GM03348 (cell line): ENCODE results near the gene TEX38.
"Not testable (repeated sequence)": the region's sequence is repeated elsewhere in the genome, so short reads cannot be mapped to it uniquely, and the experiment has no call there.

Experiments used
- DNase-seq: peaks from one replicate; pipeline ENCODE4 v3.0.0; 2012; ENCODE audit warnings: low spot score

The TEX38 gene

DNA sequence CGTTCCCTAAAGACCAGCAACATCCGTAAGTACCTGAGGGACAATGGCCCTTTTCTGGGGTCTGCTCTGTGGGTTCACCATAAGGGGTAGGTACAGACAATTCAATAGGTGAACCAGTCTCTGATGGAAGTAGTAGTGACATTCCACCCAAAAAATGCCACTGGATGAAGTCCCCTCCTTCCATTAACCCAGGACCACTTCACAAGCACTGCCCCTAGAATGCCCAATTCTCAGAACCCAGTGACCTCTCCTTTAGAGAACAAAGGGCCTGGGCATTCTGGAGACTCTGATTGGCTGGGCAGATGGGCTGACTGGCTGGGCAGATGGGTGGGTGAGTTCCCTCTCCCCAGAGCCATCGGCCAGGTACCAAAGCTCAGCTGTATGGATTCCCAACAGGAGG lies at the start of gene TEX38:
TSS of gene TEX38 (plus strand) at position 301 of the 400 bp plus-strand sequence. CDS start at position 382, 81 bp downstream.
- no peak for DNase-seq

DNA sequence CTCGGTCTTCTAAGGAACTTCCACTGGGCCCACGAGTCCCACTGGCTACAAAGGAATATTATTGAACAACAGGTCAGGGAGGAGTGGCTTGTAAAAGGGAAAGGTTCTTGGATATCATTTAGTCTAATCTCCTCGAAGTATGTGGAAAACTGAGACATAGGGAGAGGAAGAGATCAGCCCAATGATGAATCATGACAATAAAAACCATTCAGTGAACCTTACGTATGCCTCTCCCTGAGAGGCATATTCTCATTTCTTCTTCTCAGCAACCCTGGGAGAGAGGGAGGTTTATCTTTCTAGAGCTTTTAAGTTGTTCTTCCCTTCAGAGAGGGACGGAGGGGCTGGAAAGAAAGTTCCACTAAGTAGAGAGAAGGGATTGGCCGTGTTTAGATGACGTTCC lies 49.7 kb upstream of the TEX38 start:
- no peak for DNase-seq

DNA sequence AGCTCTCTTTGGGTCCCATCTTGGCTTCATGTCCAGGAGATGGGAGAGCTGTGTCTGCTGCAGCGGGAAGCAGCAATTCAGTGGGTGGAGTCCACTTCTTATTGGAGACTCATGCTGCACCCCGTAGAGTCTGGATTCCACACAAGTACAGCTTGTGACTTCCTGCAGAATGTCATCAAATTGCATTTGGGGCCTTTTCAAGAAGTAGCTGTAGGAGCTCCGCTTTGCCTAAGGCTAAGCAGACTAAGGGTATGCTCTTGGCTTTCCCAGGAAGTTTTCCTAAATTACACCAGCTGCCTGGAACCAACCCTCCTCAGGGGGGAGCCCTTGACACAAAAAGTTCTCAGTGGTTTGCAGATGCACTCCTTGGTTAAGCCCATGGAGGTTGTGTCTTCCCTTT lies 49.3 kb upstream of the TEX38 start:
- peak; percentile 63 for DNase-seq

DNA sequence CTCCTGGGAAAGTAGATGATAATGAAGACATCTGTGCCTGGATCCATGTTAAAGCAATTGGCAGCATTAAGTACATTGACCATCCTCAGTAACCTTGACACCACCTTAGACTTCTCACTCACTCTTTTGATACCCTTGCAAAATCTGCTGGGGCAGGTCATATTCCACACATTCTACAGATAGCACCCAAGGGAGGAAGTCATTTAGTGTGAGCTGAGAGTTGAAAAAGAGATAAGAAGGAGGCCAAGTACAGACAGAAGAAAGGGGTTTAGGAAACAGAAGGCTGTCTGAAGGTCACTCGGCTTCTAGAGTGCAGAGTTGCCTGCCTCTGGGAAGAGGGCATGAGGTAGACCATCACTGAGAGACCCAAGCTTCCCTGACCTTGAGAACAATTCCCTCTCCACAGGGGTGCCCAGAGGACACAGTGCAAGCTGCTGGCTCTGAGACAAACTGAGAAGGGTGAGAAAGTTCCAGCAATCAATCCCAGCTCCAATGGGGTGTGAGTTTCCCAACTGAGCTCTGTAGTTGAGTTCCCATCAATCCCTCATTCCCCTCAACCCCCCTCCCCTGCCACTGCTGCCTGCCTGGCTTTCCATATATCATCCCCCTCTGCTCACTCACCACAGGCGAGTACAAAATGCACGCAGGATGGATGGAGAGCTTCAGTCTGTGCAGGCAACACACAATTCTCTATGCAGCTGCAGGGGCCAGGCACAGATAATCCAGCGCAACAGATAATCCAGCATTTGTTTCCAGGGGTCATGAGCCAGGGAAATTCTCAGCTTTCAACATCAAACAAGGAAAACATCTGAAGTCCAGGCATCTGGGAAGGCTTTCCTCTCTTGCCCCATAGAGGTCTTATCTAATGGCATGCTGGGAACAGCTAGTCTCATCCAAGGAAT lies 47.7 kb upstream of the TEX38 start:
- no peak for DNase-seq

DNA sequence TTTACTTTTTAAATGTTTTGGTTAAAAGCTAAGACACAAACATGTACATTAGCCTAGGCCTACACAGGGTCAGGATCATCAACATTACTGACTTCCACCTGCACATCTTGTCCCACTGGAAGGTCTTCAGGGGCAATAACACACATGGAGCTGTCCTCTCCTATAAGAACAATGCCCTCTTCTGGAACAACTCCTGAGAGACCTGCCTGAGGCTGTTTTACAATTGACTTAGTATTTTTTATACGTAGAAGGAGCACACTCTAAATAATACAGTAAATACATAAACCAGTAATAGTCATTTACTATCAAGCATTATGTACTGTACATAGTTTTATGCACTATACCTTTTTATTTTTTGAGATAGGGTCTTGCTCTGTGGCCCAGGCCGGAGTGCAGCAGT lies 40.9 kb upstream of the TEX38 start:
- no peak for DNase-seq

DNA sequence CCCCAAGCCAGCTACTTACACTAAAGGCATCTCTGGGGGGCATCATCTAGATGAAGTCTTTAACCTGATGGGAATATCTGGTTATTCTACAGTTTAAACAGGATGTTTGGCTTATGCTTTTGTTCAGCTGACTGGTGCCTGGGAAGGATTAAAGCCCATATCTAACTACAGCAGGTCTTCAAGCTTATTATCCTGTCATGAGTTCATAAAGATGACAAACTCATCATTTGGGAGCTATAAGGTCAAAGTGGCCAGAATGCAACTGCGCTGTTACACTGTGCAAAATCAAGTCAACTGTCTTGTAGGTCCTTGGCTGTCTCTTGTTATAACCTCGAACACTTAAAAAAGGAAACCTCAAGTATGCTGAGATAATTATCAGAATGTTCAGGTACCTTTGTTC lies 36.4 kb upstream of the TEX38 start:
- DNase-seq: no peak

DNA sequence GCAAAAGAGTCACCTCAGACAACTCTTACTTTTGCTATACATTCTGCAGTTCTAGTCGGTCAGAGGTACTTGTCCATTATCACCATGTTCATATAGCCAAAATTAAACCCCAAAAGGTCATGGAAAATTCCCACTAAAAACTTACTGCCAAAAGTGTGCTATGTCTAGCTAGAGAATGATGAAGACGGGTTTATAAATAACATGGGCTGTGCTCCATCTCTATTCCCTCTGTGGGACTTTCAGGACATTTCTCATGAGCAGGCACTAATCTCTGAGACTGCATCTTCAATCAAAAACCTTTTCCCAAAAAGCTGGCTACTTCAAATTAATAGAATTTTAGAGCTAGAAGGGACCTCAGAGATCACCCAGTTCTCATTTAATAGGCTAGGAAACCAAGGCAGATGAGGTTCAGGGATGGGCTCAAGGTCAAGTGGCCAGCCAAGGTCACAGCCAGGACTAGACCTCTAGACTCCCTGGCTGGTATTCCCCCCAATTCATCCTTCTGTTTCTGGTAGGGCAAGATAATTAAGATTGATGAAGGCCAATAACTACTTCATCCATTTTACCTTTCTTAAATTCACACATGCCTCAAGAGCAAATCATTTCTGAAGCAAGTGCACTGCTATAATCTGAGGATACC lies 34.1 kb upstream of the TEX38 start:
- DNase-seq: no peak

DNA sequence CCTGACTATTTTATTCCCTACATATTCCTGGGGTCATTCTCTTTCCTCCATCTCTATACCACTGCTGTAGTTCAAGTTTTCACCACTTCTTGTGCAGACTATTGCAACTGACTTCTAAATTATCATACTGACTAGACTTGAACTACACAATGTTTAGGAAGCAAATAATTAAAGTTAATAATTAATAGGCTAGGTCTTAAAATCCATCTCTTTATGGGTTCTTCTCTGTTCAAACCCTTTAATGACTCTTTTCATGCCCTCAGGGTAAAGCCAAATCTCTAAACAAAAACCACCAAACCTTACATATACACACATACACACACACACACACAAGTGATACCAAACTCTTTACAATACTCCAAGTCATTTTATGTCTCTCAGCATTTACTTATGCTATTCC lies 32.7 kb upstream of the TEX38 start:
- DNase-seq: no peak

DNA sequence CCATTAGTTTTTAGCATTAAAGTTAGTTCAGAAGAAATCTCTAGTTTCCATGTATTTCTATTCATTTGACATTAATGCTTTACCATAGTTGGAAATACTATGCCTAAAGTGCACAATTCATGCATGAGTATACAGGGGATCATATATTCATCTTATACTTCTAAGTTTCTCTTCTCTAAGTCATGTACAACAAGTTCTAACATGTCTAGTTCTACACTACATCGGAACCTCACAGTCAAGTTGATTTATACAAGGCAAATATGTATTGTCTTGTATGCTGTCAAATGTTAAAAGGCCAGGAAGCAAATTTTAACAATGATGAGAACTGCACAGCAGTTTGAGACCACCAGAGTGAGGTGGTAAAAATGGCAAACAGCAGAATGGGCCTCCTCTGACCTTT lies 32.1 kb upstream of the TEX38 start:
- no peak for DNase-seq

DNA sequence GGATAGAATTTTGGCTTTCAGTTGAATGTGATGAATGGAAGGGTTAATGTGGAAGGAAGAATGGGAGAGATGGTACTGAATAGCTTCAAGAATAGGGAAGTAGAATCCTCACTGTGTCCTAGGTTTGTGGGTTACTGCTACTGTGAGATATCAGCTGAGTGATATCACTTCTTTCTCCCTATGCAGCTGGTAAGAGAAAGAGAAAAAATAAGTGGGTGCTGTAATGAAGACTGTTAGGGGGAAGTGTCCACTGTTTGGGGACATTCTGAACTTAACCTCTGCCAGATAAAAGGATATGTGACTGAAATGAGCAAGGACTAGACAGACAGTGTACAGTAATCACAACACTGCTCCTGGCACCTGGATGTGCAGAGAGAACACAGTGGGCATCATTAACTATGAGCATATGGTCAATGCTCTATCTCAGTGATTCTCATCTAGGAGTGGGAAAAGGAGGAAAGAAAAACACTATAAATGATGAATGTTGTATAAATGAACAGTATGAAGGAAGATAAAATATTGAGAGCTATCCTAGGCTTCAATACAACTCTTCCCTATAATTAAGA lies 29.5 kb upstream of the TEX38 start:
- no peak for DNase-seq

DNA sequence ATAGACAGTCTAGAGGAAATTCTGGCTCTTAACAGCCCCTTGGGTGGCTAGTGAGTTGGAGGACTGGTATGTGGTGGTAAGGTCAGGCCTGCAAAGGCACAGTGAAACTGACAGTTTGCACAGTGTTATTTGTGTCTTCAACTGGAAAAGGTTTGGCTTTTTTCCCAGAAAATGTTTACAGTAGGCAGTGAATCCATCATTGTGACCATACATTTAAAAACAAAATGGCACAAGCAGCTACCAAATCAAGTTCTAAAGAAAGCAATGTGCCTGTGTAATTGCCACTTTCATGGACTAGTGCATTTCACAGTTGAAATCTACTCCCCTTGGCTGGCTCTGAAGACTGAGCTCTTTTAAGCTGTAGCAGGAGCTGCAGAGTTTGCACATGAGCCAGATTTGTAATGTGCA lies 28.3 kb upstream of the TEX38 start:
- peak; percentile 74 for DNase-seq

DNA sequence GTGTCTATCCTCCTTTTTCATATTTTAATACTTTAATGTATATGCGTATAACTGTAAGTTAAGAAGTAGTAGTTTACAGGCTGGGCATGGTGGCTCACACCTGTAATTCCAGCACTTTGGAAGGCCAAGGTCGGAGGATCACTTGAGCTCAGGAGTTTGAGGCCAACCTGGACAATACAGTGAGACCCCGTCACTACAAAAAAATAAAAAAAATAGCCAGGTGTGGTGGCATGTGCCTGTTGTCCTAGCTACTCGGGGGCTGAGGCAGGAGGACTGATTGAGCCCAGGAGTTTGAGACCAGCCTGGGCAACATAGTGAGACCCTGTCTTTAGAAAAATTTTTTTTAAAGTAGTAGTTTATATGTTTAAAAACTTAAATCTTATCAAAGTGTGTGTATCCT lies 25.8 kb upstream of the TEX38 start:
- DNase-seq: no peak

DNA sequence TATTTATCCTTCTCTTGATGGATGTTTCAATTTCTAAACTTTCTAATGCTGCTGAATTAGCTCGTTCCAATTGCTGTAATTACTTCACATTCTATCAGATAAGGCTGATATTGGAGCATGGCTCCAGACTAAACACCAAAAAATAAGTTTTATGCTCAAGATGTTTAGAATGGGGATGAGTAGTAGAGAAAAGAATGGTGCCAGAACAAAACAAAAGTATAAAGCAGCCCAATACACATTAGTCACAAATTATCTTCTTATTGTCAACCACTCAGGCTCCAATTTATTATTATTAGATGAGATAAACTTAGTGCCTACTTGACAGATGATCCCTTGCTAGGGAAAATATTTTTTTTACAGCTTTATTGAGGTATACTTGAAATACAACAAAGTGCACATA lies 25.3 kb upstream of the TEX38 start:
- DNase-seq: no peak

DNA sequence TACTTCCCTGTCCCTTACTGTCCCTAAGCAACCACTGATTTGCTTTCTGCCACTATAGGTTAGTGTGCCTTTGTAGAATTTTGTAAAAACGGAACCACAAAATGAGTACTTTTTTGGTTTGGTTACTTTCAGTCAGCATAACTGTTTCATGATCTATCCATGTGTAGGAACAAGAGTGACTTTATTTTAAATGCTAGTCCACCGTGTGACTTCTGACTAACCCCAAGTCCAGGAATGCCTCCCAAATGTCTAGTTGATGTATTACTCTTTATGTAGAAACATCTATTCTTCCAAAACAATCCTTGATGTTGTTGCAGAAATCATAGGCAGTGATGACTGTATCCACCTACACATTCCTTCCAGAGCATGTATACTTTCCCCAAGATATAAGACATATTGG lies 24.8 kb upstream of the TEX38 start:
- no peak for DNase-seq

DNA sequence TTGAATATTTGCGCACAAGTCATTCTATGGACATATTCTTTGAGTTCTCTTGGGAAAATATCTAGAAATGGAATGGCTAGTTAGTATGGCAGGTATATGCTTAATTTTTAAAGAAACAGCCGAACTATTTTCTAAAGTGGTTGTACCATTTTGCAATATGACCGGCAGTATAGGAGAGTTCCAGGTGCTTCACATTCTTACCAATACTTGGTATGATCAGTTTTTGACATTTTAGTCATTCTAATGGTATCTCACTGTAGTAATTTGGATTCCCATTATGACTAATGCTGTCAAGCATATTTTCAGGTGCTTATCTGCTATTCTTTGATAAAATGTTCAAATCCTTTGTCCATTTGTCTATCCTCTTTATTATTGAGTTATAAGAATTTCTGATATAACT lies 24.0 kb upstream of the TEX38 start:
- DNase-seq: no peak

DNA sequence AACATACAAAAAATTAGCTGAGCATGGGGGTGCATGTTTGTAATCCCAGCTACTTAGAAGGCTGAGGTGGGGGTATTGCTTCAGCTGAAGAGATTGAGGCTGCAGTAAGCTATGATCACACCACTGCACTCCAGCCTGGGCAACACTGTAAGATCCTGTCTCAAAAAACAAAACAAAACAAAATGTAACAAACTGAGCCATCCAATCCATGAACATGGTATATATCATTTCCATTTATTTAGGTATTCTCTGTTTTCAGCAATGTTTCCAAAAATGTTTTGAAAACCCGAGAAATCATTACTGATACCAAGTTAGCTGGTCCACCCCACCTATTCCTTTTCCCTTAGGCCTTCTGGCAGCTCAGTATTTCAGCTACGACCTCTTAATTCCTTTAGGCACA lies 21.9 kb upstream of the TEX38 start:
- DNase-seq: no peak

DNA sequence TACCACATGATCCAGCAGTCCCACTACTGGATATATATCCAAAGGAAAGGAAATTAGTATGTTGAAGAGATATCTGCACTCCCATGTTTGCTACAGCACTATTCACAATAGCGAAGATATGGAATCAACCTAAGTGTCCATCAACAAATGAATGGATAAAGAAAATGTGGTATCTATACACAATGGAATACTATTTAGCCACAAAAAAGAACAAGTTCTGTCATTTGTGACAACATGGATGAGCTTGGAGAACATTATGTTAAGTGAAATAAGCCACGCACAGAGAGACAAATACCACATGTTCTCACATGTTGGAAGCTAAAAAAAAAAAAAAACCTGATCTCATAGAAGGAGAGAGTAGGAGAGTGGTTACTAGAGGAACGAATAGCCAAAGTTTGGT lies 21.2 kb upstream of the TEX38 start:
- no peak for DNase-seq

DNA sequence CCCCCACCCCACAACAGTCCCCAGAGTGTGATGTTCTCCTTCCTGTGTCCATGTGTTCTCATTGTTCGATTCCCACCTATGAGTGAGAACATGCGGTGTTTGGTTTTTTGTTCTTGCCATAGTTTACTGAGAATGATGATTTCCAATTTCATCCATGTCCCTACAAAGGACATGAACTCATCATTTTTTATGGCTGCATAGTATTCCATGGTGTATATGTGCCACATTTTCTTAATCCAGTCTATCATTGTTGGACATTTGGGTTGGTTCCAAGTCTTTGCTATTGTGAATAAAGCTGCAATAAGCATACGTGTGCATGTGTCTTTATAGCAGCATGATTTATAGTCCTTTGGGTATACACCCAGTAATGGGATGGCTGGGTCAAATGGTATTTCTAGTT lies 20.5 kb upstream of the TEX38 start:
- DNase-seq: not testable (repeated sequence)

DNA sequence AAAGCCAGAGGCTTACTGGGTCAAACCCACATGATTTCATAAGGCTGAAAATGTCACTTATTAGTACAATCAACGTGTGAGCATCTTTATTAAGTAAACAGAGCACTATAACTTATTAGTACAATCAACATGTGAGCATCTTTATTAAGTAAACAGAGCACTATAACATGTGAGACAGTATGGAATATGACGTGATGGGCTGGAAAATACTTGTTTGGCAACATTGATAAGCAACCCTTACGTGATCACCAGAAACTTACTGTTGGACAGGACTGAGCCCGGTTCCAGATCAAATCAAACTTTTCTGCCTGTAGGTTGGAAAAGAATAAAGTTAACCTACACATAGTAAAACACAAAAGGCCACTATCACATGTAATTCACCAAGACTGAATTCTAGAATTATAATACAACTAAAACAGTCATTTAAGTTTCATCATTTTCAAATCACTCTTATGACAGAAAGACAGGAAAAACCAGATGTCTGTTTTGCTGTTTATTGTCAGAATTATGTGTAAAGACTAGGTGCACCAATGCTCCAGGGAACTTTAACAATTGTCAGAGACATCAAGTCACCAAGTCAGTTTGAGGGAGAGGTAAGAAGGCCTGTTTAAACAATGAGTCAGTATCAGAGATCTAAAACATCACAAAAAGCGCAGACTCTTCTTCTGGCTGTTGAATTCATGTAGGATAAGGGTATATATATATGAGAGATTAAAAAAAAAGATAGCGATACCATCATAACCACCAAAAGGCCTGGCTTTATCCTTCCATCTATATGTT lies 19.1 kb upstream of the TEX38 start:
- no peak for DNase-seq

DNA sequence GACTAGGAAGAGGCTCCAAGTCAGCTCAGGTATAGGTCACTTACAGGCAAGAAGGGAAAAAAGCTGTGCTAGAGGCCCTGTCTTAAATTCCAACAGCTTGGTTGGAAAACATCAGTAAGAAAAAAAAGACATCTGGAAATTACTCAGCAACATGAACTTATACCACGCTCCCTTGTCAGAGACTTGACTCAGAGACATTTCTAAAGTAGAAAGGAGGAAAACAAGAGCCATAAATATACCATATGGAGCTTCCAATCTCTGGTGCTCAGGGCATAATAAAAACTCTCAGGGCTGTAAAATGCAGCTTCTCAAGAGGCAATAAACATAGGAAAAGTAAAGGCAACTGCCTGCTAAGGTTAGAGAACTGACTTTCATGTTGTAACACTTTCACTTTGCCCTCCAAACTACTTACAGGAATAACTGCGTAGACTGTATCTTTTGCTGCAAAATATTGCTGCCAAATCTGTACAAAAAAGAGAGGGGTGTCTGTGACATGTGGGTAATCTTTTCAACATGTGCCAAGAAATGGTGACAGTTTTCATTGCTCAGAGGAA lies 18.2 kb upstream of the TEX38 start:
- DNase-seq: no peak

DNA sequence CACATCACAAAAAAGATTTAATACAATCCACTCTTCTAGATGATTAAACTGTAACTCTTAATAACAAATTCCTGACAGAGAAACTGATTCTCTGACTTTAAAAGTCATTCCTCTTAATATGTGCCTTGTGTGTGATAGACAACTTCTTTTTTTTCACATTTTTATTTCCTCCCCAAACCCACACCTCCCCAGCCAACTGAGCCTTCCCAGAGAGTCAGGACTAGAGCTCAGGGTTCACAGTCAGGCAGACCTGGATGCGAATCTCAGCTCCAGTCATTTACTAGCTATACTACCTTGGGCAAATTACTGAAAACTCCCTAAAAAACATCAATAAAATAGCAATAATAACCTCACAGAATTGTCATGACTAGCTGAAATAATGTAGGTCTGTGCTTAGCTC lies 17.6 kb upstream of the TEX38 start:
- DNase-seq: no peak

DNA sequence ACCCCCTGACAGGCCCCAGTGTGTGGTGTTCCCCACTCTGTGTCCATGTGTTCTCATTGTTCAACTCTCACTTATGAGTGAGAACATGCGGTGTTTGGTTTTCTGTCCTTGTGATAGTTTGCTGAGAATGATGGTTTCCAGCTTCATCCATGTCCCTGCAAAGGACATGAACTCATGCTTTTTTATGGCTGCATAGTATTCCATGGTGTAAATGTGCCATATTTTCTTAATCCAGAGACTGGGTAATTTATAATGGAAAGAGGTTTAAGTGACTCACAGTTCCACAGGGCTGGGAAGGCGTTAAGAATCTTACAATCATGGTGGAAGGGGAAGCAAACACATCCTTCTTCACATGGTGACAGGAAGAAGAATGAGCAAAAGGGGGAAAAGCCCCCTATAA lies 17.0 kb upstream of the TEX38 start:
- not testable (repeated sequence) for DNase-seq
